ENCODE data around the gene BCAS1. TPM values are rescaled to one million over a fixed set of nuclear protein-coding genes. Genes with fewer than 3 reads are reported as not detected.

BCAS1 gene
- total RNA-seq, 5 donors from 2014 or later (not counting 1 experiment from before 2014, with no cell fraction given) = 0.26 to 0.76 (median 0.51) TPM; not detected in 1

GRCh38 chr20:54098047-54098446 lies 27.7 kb upstream of the BCAS1 start:
- DNase-seq = no peak
- H3K4me3 ChIP-seq (ENCODE audit: control insufficient read depth in 1 of 2, extremely low read depth in 1 of 2, low read length in 1 of 2) = no peak overlapping the region
- H3K27ac ChIP-seq (ENCODE audit: low read length) = no peak overlapping the region
- Mint-ChIP-seq H3K9me3 (no peaks in the 10 kb centered on the region), H3K4me3 (no peak overlapping the region), H3K27me3 (peaks cover 3 to 4% of the 10 kb centered on the region in 2 donors), H3K27ac (no peak overlapping the region), H3K4me1 (peaks cover 0 to 5% (median 0%) of the 10 kb centered on the region in 3 donors), H3K36me3 (no peaks in the 10 kb centered on the region)
- no peaks in the 10 kb centered on the region for H3K36me3 ChIP-seq (ENCODE audit: control insufficient read depth in 2 of 2, extremely low read depth in 1 of 2, insufficient read depth in 1 of 2, low read length in 1 of 2)
- ChIA-PET POLR2A (no interaction called here), CTCF (interaction anchor here in 1 of 2 donors (0.7 to 2.8 kb wide), 2 partner anchors 102 to 173 kb away, joined by 3 to 8 read pairs; no protein-coding TSS in a partner anchor)
- no peaks in the 10 kb centered on the region for H3K9me3 ChIP-seq
- WGBS (ENCODE audit: insufficient coverage) = 90% methylated on average over 3 of the region's 3 CpGs
- no peaks in the 10 kb centered on the region for H3K4me1 ChIP-seq (ENCODE audit: control insufficient read depth in 1 of 2, extremely low read depth in 1 of 2, insufficient read depth in 2 of 2, low read length in 2 of 2)
- ATAC-seq (replicated peaks in 1 of 4) = no peak
- peaks cover 0 to 5% of the 10 kb centered on the region in 2 experiments for H3K27me3 ChIP-seq (replicated peaks in 1 of 2; ENCODE audit: control insufficient read depth in 2 of 2, extremely low read depth in 1 of 2, insufficient read depth in 2 of 2, low read length in 1 of 2)

DNA sequence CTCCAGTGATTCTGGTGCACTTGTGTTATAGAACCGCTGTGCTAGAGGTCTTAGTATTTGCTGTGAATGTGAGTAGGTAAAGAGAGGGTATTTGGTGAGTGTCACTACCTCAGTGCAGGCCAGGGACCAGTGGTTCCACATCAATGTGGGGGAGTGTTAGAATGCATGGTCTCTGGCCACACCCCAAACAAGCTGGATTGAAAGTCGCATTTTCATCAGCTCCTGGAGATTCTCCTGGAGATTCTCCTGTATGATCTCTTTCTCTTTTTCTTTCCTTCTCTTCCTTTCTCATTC lies 26.8 kb upstream of the BCAS1 start:
- Mint-ChIP-seq H3K4me3 (no peak overlapping the region), H3K9me3 (no peaks in the 10 kb centered on the region), H3K27me3 (peaks cover 2 to 6% of the 10 kb centered on the region in 2 donors), H3K27ac (no peak overlapping the region), H3K36me3 (no peaks in the 10 kb centered on the region), H3K4me1 (peaks cover 0 to 5% (median 0%) of the 10 kb centered on the region in 3 donors)
- ATAC-seq (replicated peaks in 1 of 4) (no peak), DNase-seq (no peak)
- CTCF ChIA-PET = interaction anchor here (0.6 to 2.8 kb wide), 5 partner anchors 9 to 141 kb away, joined by 4 to 8 read pairs (median 6); no protein-coding TSS in a partner anchor
- no peaks in the 10 kb centered on the region for H3K9me3 ChIP-seq
- POLR2A ChIA-PET = no interaction called here
- no peaks in the 10 kb centered on the region for H3K4me1 ChIP-seq (ENCODE audit: control insufficient read depth in 1 of 2, extremely low read depth in 1 of 2, insufficient read depth in 2 of 2, low read length in 2 of 2)
- no peaks in the 10 kb centered on the region for H3K36me3 ChIP-seq (ENCODE audit: control insufficient read depth in 2 of 2, extremely low read depth in 1 of 2, insufficient read depth in 1 of 2, low read length in 1 of 2)
- H3K27ac ChIP-seq (ENCODE audit: low read length) = no peak overlapping the region
- H3K4me3 ChIP-seq (ENCODE audit: control insufficient read depth in 1 of 2, extremely low read depth in 1 of 2, low read length in 1 of 2) = no peak overlapping the region
- WGBS (ENCODE audit: insufficient coverage) = no CpG with 5 or more reads among the region's 2 CpGs
- peaks cover 0 to 5% of the 10 kb centered on the region in 2 experiments for H3K27me3 ChIP-seq (replicated peaks in 1 of 2; ENCODE audit: control insufficient read depth in 2 of 2, extremely low read depth in 1 of 2, insufficient read depth in 2 of 2, low read length in 1 of 2)

- WGBS (ENCODE audit: insufficient coverage) = 100% methylated on average over 1 of the region's 1 CpG
- Mint-ChIP-seq H3K4me3 (no peak overlapping the region), H3K27me3 (peaks cover 0 to 6% of the 10 kb centered on the region in 2 donors), H3K36me3 (no peaks in the 10 kb centered on the region), H3K9me3 (no peaks in the 10 kb centered on the region), H3K27ac (no peak overlapping the region), H3K4me1 (peaks cover 0 to 5% (median 0%) of the 10 kb centered on the region in 3 donors)
- no peak for ATAC-seq (replicated peaks in 1 of 4)
- Histone ChIP-seq H3K4me1 (ENCODE audit: control insufficient read depth in 1 of 2, extremely low read depth in 1 of 2, insufficient read depth in 2 of 2, low read length in 2 of 2) (no peaks in the 10 kb centered on the region), H3K9me3 (no peaks in the 10 kb centered on the region), H3K4me3 (ENCODE audit: control insufficient read depth in 1 of 2, extremely low read depth in 1 of 2, low read length in 1 of 2) (no peak overlapping the region), H3K27ac (ENCODE audit: low read length) (no peak overlapping the region), H3K27me3 (replicated peaks in 1 of 2; ENCODE audit: control insufficient read depth in 2 of 2, extremely low read depth in 1 of 2, insufficient read depth in 2 of 2, low read length in 1 of 2) (peaks cover 0 to 5% of the 10 kb centered on the region in 2 experiments), H3K36me3 (ENCODE audit: control insufficient read depth in 2 of 2, extremely low read depth in 1 of 2, insufficient read depth in 1 of 2, low read length in 1 of 2) (no peaks in the 10 kb centered on the region)
- CTCF ChIA-PET = interaction anchor here (0.6 to 2.8 kb wide), 4 partner anchors 9 to 104 kb away, joined by 3 to 8 read pairs (median 4); no protein-coding TSS in a partner anchor
- POLR2A ChIA-PET = no interaction called here
- DNase-seq = no peak
Observed at GRCh38 chr20:54095824-54096223, 25.4 kb upstream of the BCAS1 start.

DNA sequence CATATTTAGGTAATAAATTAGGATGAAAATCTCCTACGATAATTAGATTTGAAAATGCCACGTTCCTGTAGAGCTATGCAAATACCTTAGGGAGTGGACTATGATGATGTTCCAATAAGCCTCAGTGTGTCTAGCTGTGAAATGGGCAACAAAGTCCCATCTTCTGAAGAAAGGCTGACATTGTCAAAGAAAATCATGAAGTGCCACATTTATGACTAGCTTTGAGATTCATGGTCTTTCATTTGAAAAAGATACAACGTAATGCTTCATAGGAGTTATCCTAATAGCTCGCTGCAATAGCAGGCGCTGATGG lies 23.8 kb upstream of the BCAS1 start:
- Mint-ChIP-seq H3K9me3 (no peaks in the 10 kb centered on the region), H3K36me3 (no peaks in the 10 kb centered on the region), H3K4me3 (no peak overlapping the region), H3K27me3 (peaks cover 4 to 6% of the 10 kb centered on the region in 2 donors), H3K27ac (no peak overlapping the region), H3K4me1 (peaks cover 2 to 11% (median 5%) of the 10 kb centered on the region in 3 donors)
- ChIA-PET CTCF (no interaction called here), POLR2A (no interaction called here)
- DNase-seq (no peak), ATAC-seq (replicated peaks in 1 of 4) (no peak)
- peaks cover 0 to 5% of the 10 kb centered on the region in 2 experiments for H3K27me3 ChIP-seq (replicated peaks in 1 of 2; ENCODE audit: control insufficient read depth in 2 of 2, extremely low read depth in 1 of 2, insufficient read depth in 2 of 2, low read length in 1 of 2)
- no peaks in the 10 kb centered on the region for H3K9me3 ChIP-seq
- 100% methylated on average over 1 of the region's 5 CpGs for WGBS (ENCODE audit: insufficient coverage)
- H3K27ac ChIP-seq (ENCODE audit: low read length) = no peak overlapping the region
- no peaks in the 10 kb centered on the region for H3K36me3 ChIP-seq (ENCODE audit: control insufficient read depth in 2 of 2, extremely low read depth in 1 of 2, insufficient read depth in 1 of 2, low read length in 1 of 2)
- H3K4me3 ChIP-seq (ENCODE audit: control insufficient read depth in 1 of 2, extremely low read depth in 1 of 2, low read length in 1 of 2) = no peak overlapping the region
- H3K4me1 ChIP-seq (ENCODE audit: control insufficient read depth in 1 of 2, extremely low read depth in 1 of 2, insufficient read depth in 2 of 2, low read length in 2 of 2) = no peaks in the 10 kb centered on the region

GRCh38 chr20:54093423-54094267 lies 23.3 kb upstream of the BCAS1 start:
- H3K27ac Mint-ChIP-seq = no peak overlapping the region
- H3K9me3 Mint-ChIP-seq = no peaks in the 10 kb centered on the region
- Histone ChIP-seq H3K27me3 (replicated peaks in 1 of 2; ENCODE audit: control insufficient read depth in 2 of 2, extremely low read depth in 1 of 2, insufficient read depth in 2 of 2, low read length in 1 of 2) (peaks cover 0 to 5% of the 10 kb centered on the region in 2 experiments), H3K36me3 (ENCODE audit: control insufficient read depth in 2 of 2, extremely low read depth in 1 of 2, insufficient read depth in 1 of 2, low read length in 1 of 2) (no peaks in the 10 kb centered on the region), H3K9me3 (no peaks in the 10 kb centered on the region), H3K27ac (ENCODE audit: low read length) (no peak overlapping the region), H3K4me3 (ENCODE audit: control insufficient read depth in 1 of 2, extremely low read depth in 1 of 2, low read length in 1 of 2) (no peak overlapping the region), H3K4me1 (ENCODE audit: control insufficient read depth in 1 of 2, extremely low read depth in 1 of 2, insufficient read depth in 2 of 2, low read length in 2 of 2) (no peaks in the 10 kb centered on the region)
- WGBS (ENCODE audit: insufficient coverage) = no CpG with 5 or more reads among the region's 9 CpGs
- ATAC-seq (replicated peaks in 1 of 4) = no peak
- ChIA-PET POLR2A (interaction anchor here in 1 of 2 donors (0.6 kb wide), 1 partner anchor 956 kb away, joined by 6 read pairs; no protein-coding TSS in a partner anchor), CTCF (no interaction called here)
- H3K27me3 Mint-ChIP-seq = peaks cover 4 to 6% of the 10 kb centered on the region in 2 donors
- peaks cover 2 to 11% (median 5%) of the 10 kb centered on the region in 3 donors for H3K4me1 Mint-ChIP-seq
- no peaks in the 10 kb centered on the region for H3K36me3 Mint-ChIP-seq
- no peak overlapping the region for H3K4me3 Mint-ChIP-seq
- DNase-seq = no peak

DNA sequence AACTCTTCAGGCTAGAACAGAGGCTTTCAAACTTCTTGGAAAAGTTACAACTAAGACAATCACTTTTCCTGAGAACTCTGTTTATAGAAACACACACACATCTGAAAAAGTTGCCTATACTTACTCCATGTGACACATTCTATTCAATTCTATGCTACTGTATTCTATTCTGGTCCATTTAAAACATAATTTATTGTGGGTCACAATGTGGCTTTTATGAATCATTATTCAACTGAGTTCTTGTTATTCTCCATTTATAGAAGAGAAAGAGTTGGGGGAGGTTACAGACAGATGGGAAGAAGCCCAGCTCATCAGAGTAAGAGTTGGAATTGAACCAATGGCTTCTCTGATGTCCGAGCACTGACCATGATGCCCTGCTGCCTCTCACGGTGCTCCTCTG lies 21.6 kb upstream of the BCAS1 start:
- no peak for DNase-seq
- Mint-ChIP-seq H3K4me3 (no peak overlapping the region), H3K9me3 (no peaks in the 10 kb centered on the region), H3K4me1 (peaks cover 2 to 11% (median 5%) of the 10 kb centered on the region in 3 donors), H3K27ac (no peak overlapping the region), H3K36me3 (no peaks in the 10 kb centered on the region), H3K27me3 (peaks cover 4 to 6% of the 10 kb centered on the region in 2 donors)
- ATAC-seq (replicated peaks in 1 of 4) = no peak
- H3K27ac ChIP-seq (ENCODE audit: low read length) = no peak overlapping the region
- 92% methylated on average over 2 of the region's 2 CpGs for WGBS (ENCODE audit: insufficient coverage)
- H3K4me3 ChIP-seq (ENCODE audit: control insufficient read depth in 1 of 2, extremely low read depth in 1 of 2, low read length in 1 of 2) = no peak overlapping the region
- peaks cover 0 to 5% of the 10 kb centered on the region in 2 experiments for H3K27me3 ChIP-seq (replicated peaks in 1 of 2; ENCODE audit: control insufficient read depth in 2 of 2, extremely low read depth in 1 of 2, insufficient read depth in 2 of 2, low read length in 1 of 2)
- ChIA-PET POLR2A (no interaction called here), CTCF (interaction anchor here in 1 of 2 donors (1.0 kb wide), 1 partner anchor 11 kb away, joined by 4 read pairs; no protein-coding TSS in a partner anchor)
- no peaks in the 10 kb centered on the region for H3K36me3 ChIP-seq (ENCODE audit: control insufficient read depth in 2 of 2, extremely low read depth in 1 of 2, insufficient read depth in 1 of 2, low read length in 1 of 2)
- H3K4me1 ChIP-seq (ENCODE audit: control insufficient read depth in 1 of 2, extremely low read depth in 1 of 2, insufficient read depth in 2 of 2, low read length in 2 of 2) = no peaks in the 10 kb centered on the region
- no peaks in the 10 kb centered on the region for H3K9me3 ChIP-seq

Data from T-cell (primary cell).